GM18511 (cell line): ENCODE data around the gene TCEAL2.
"Not testable (repeated sequence)": the region's sequence is repeated elsewhere in the genome, so short reads cannot be mapped to it uniquely, and the experiment has no call there.

Source experiments
- ATAC-seq: cut with Tn5 transposase; IDR thresholded peaks from one replicate; pipeline ENCODE4 v1.9.1; 2021; ENCODE audit warnings: mild to moderate bottlenecking, moderate library complexity; ENCODE audit not compliant: unreplicated experiment

TCEAL2 gene

DNA sequence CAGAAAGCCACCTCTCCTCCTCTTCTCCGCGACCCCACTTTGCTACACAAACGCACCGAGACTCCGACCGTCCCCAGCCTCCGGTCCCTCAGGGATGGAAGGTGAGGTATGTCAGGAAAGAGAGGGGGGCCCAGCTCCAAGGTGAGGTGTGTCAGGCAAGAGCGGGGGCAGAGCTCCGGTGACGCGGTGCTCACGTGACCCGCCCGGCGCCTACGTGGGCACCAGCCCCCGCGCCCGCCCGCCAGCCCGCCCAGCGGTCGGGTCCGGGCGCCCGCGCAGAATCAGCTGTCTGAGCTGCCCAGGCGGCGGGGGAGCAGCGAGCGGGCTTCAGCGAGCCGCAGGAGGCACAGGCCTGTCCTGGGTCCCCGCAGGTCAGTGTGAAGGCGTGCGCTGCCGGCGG lies at the start of gene TCEAL2:
TSS of gene TCEAL2 (plus strand) at position 244 of the 400 bp plus-strand sequence. CDS start 1,152 bp downstream, outside the sequence.
- ATAC-seq = not testable (repeated sequence)

GRCh38 chrX:102077426-102077825 lies 48.1 kb upstream of the TCEAL2 start:
- ATAC-seq = no peak

DNA sequence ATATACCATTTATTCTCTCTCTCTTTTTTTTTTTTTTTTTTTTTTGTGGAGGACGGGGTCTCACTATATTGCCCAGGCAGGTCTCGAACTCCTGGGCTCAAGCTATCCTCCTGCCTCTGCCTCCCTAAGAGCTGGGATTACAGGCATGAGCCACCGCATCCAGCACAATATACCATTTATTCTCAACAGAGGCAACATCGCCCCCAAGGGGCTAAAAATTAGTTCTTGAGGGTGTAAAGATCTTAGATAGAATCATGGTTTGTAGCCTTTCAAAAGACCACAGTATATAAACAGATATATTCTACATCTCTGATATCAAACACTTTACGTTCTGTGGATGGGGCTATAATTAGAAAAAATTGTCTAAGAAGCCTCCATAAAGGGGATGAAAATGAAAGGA lies 39.8 kb upstream of the TCEAL2 start:
- no peak for ATAC-seq

DNA sequence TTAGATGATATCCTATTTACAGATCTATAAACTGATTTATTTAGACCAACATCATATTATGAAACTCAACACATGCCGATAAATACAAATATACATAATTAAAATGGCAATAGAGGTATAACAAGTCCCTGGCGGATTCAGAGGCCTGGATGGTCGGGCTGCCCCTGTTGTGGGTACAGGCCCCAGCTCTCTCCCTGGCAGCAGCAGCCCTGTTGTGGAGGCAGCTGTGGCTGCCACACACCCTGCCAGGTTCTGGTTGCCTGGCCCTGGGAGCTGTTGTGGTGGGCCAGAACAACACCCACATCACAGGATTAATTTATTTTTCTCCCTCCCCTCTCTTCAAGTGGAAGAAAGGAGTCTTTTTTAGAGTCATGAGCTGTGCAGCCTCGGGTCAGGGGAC lies 12.1 kb upstream of the TCEAL2 start:
- no peak for ATAC-seq

DNA sequence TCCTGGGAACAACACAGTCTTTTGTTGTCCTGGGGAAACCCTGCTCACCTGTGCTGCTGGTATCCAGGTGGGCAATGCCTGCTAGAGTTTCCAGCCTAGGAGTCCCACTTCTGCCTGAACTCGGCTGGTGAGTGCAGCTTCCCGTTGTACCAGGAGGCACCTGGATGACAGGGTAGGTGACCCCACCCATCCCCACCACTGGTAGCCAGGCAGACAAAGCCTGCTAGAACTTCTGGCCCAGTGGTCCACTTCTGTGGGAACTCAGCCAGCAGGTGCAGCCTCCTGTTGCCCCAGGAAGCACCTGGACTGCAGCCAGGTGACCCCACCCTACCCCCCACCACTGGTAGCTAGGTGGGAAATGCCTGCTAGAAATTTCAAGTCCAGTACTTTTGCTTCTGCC lies 9.7 kb upstream of the TCEAL2 start:
- ATAC-seq = no peak

GRCh38 chrX:102125014-102125413 lies 465 bp upstream of the TCEAL2 start:
- not testable (repeated sequence) for ATAC-seq

DNA sequence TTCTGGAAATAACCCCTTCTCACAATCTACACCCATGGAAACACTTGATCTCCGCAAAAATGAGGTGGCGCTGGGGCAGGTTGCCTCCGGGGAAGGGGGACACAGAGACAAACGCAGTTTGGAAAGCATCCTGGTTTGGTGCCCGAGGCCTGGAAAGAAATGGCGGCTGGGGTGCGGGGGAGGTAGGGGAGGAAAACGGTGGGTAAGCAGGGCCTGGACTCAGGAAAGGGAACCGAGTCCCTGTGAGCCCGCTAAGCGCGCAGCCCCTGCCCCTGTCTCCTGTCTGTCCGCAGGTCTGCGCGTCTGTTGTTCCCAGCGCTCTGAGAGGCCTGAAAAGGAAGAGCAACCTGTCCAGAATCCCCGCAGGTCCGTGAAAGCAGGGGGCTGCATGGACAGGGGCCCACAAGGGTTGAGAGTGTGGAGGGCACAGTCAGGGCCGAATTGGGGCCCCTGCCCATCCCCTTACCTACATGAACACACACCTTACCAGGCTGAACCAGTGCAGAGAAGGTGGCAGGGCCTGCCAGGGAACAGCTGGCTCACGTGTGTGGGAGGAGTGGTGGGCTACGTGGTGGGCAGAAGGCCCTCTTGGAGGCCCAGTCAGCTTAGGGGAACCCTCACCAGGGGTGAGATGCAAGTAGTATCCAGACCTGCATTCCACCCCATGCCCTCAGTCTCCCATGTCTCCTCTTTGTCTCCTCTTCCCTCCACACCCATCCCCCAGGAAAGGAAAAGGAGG lies 770 bp downstream of the TCEAL2 start:
- not testable (repeated sequence) for ATAC-seq

GRCh38 chrX:102126863-102127262 lies 1.4 kb downstream of the TCEAL2 start:
- ATAC-seq = no peak

DNA sequence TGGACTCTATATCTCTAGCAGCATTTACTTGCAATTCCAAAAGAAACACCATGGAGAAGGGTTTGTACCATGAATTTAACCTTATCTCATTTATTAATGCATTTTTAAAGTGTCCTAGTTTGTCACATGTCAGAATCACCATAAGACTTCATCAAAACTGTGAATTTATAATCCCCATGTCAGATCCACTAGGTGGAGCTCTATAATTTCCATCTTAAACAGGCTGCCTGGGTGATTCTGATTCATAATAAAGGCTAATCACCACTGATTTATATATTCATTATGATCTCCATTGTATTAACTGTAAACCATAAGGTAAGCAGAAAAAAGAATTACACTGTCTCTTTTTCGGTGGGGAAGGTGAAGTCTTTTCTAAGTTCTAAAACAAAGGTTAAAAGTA lies 4.0 kb downstream of the TCEAL2 start:
- ATAC-seq = no peak

DNA sequence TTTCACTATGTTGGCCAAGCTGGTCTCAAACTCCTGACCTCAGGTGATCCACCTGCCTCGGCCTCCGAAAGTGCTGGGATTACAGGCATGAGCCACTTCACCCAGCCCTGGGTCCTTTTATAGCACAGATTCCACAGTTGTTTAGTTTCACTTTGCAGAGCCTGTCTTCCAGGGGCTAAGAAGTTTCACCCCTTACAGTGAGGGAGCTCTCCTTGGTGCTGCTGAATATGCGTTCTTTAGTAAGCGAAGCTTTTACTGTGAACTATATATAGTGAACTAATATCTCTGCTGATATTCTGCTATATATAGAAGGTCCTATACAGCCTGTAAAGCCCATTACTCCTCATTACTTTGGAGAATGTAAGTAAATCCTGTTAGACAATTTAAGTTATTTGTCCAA lies 12.6 kb downstream of the TCEAL2 start:
- no peak for ATAC-seq

- ATAC-seq = not testable (repeated sequence)
These were observed 15.4 kb downstream of the TCEAL2 start for GRCh38 chrX:102140876-102141275.

- not testable (repeated sequence) for ATAC-seq
These were observed 16.2 kb downstream of the TCEAL2 start for GRCh38 chrX:102141631-102142030.

- ATAC-seq = not testable (repeated sequence)
These were observed 16.8 kb downstream of the TCEAL2 start, which contains the start of gene TCEAL6 for GRCh38 chrX:102142274-102142673. Gene TCEAL6, minus strand, starts transcription at chrX:102142481.

DNA sequence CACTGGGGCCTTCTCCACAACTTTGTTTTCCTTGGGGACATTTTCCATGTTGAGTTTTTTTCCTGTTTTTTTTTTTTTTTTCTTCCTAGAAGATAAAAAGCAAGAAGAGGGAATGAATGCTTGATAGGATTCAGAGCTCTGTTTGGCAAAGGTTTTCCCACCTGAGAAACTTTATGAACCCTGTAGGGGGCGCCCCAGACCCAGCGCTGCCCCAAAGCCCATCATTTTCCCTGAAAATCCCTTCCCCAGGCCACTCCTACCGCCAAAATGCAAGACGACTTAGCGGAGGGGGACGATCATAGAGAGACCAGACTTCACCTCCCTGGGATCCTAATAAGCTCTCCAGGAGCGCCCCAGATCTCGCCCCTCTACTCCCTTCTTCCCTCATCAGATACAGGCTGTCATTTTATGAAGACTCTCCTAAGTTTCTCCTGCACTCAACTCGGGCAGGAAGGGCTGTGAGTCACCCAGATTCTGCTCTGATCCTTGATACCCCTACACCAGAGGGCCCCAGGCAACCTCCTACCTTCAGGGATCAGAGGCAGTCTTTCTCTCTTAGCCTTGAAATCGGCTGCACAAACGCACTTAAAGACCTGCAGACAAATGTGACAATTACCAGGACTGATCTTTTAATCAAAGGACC lies 28.9 kb downstream of the TCEAL2 start:
- no peak for ATAC-seq

GRCh38 chrX:102154900-102155805 lies 29.7 kb downstream of the TCEAL2 start:
- peak; percentile 55 for ATAC-seq

DNA sequence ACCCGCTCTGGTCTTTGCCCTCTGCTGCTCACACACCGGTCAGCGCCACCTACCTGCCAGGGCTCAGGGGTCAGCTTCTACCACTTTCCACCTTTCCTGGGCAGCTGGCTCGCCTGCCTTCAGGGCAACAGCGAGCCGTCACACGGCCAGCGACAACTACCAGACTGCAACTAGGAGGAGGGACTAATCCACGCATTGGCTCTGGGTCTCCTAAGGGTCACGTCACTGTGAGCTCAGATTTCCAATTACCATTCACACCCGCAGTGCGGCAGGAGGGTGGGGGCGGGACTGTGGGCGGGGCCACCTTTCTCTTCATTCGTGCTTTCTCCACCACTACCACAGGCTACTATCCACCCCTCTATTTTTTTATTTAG lies 30.3 kb downstream of the TCEAL2 start, which contains the start of gene BEX5:
TSS of gene BEX5 (minus strand) at position 172 of the 374 bp plus-strand sequence. CDS start 1,712 bp downstream, outside the sequence.
- ATAC-seq = peak; percentile 92
